Gastrocnemius medialis (tissue), 4 donors: Measurements from ENCODE around the gene PDE4D.

Experiments
- CTCF ChIP-seq, 5 experiments: fragments of 450-650 bp in 3 of 5; fragments of 200-600 bp in 2 of 5; sonication (generic) in 2 of 5; IDR thresholded peaks in 4 of 5; conservative IDR thresholded peaks in 1 of 5; 1 replicate in 4 of 5; 2 replicates in 1 of 5; pipeline ENCODE4 v1.5.1; 2016 to 2019; ENCODE audit warnings: antibody characterized with exemption in 5 of 5, mild to moderate bottlenecking in 3 of 5, moderate library complexity in 3 of 5
- POLR2A ChIP-seq, 2 donors: fragments of 450-650 bp; IDR thresholded peaks; one replicate each; pipeline ENCODE4 v1.6.1; 2017; ENCODE audit warnings: antibody characterized with exemption in 2 of 2, mild to moderate bottlenecking in 2 of 2, moderate library complexity in 2 of 2

- TF ChIP-seq POLR2A (IDR thresholded peaks at IDR 0.05) (no peak), CTCF (IDR thresholded peaks at IDR 0.05 in 4 of 5, conservative IDR thresholded peaks at IDR 0.05 in 1 of 5) (no peak)
These were observed 6.3 kb downstream of the PDE4D start for GRCh38 chr5:59887274-59887673.
